H9 (cell line): ENCODE results near the gene ADAM17. TPM values are rescaled to one million over a fixed set of nuclear protein-coding genes. Genes with fewer than 3 reads are reported as not detected.

Experiments
- DNase-seq: peaks from one replicate; pipeline ENCODE4 v3.0.0-alpha.2; 2017
- H2AFZ ChIP-seq: one replicate; pipeline ENCODE4 v1.6.1; 2013; ENCODE audit warnings: mild to moderate bottlenecking, low read length, control low read depth, moderate library complexity
- H2AK5ac ChIP-seq: 2 replicates; pipeline ENCODE4 v1.6.1; 2013; ENCODE audit warnings: low read length, control low read depth, mixed read lengths; ENCODE audit not compliant: insufficient read length
- H2BK120ac ChIP-seq: one replicate; pipeline ENCODE4 v1.6.1; 2013; ENCODE audit warnings: low read depth, mild to moderate bottlenecking, low read length, control low read depth, inconsistent platforms; ENCODE audit not compliant: poor library complexity, severe bottlenecking
- H2BK12ac ChIP-seq: 2 replicates; pipeline ENCODE4 v1.6.1; 2013; ENCODE audit warnings: low read length, control low read depth, mixed read lengths, low read depth; ENCODE audit not compliant: insufficient read length
- H2BK15ac ChIP-seq: 2 replicates; pipeline ENCODE4 v1.6.1; 2013; ENCODE audit warnings: low read depth, low read length, control low read depth
- H2BK20ac ChIP-seq: one replicate; pipeline ENCODE4 v1.6.1; 2013; ENCODE audit warnings: low read depth, mild to moderate bottlenecking, low read length, control low read depth, inconsistent platforms; ENCODE audit not compliant: poor library complexity, severe bottlenecking
- H2BK5ac ChIP-seq: 2 replicates; pipeline ENCODE4 v1.6.1; 2013; ENCODE audit warnings: low read length, control low read depth, mixed read lengths; ENCODE audit not compliant: insufficient read length
- H3K14ac ChIP-seq: 2 replicates; pipeline ENCODE4 v1.6.1; 2013; ENCODE audit warnings: low read length, control low read depth; ENCODE audit not compliant: insufficient read depth
- H3K18ac ChIP-seq: 2 replicates; pipeline ENCODE4 v1.6.1; 2013; ENCODE audit warnings: low read depth, mild to moderate bottlenecking, mixed read lengths, low read length, control low read depth; ENCODE audit not compliant: insufficient read length
- H3K23ac ChIP-seq: 2 replicates; pipeline ENCODE4 v1.6.1; 2013; ENCODE audit warnings: low read length, control low read depth, mixed read lengths, low read depth; ENCODE audit not compliant: insufficient read length
- H3K23me2 ChIP-seq: 2 replicates; pipeline ENCODE4 v1.6.1; 2013; ENCODE audit warnings: low read depth, mild to moderate bottlenecking, mixed read lengths, low read length, control low read depth; ENCODE audit not compliant: insufficient read length, poor library complexity, severe bottlenecking
- H3K27ac ChIP-seq: 2 replicates; pipeline ENCODE4 v1.5.1; 2013; ENCODE audit warnings: low read length, control low read depth, mixed read lengths, low read depth; ENCODE audit not compliant: insufficient read length
- H3K27me3 ChIP-seq: 2 replicates; pipeline ENCODE4 v1.6.1; 2013; ENCODE audit warnings: low read length, control low read depth, inconsistent platforms; ENCODE audit not compliant: insufficient read depth
- H3K4ac ChIP-seq: 2 replicates; pipeline ENCODE4 v1.6.1; 2013; ENCODE audit warnings: low read depth, mild to moderate bottlenecking, control low read depth, inconsistent platforms, low read length, moderate library complexity
- H3K4me1 ChIP-seq: 2 replicates; pipeline ENCODE4 v1.6.1; 2013; ENCODE audit warnings: low read length, control low read depth, inconsistent platforms; ENCODE audit not compliant: insufficient read depth
- H3K4me2 ChIP-seq: 2 replicates; pipeline ENCODE4 v1.6.1; 2013; ENCODE audit warnings: low read length, control low read depth, mixed read lengths; ENCODE audit not compliant: insufficient read length, insufficient read depth
- H3K56ac ChIP-seq: 2 replicates; pipeline ENCODE4 v1.6.1; 2013; ENCODE audit warnings: low read depth, mild to moderate bottlenecking, mixed read lengths, low read length, control low read depth; ENCODE audit not compliant: insufficient read length
- H3K79me1 ChIP-seq: 2 replicates; pipeline ENCODE4 v1.6.1; 2013; ENCODE audit warnings: low read depth, mild to moderate bottlenecking, moderate library complexity, low read length, control low read depth, inconsistent platforms; ENCODE audit not compliant: insufficient read depth, poor library complexity, severe bottlenecking
- H3K79me2 ChIP-seq: 2 replicates; pipeline ENCODE4 v1.6.1; 2013; ENCODE audit warnings: low read length, control low read depth, inconsistent platforms; ENCODE audit not compliant: insufficient read depth
- H3K9ac ChIP-seq: 2 replicates; pipeline ENCODE4 v1.6.1; 2013; ENCODE audit warnings: low read length, control low read depth, mixed read lengths; ENCODE audit not compliant: insufficient read length; ENCODE audit errors: extremely low read depth
- H3K9me3 ChIP-seq: one replicate; pipeline ENCODE4 v1.6.1; 2013; ENCODE audit warnings: low read depth, low read length, inconsistent platforms; ENCODE audit not compliant: control insufficient read depth
- H3T11ph ChIP-seq: one replicate; pipeline ENCODE4 v1.6.1; 2013; ENCODE audit warnings: mild to moderate bottlenecking, low read length, control low read depth, inconsistent platforms
- H4K20me1 ChIP-seq: one replicate; pipeline ENCODE4 v1.6.1; 2013; ENCODE audit not compliant: control insufficient read depth, insufficient read length, insufficient read depth
- H4K5ac ChIP-seq: 2 replicates; pipeline ENCODE4 v1.6.1; 2013; ENCODE audit warnings: low read depth, mild to moderate bottlenecking, mixed read lengths, low read length, control low read depth; ENCODE audit not compliant: insufficient read length
- H4K8ac ChIP-seq: replicated peaks from 2 replicates; pipeline ENCODE4 v1.6.1; 2013; ENCODE audit warnings: low read length, control low read depth, mixed read lengths, low read depth; ENCODE audit not compliant: insufficient read length
- H4K91ac ChIP-seq: 2 replicates; pipeline ENCODE4 v1.6.1; 2013; ENCODE audit warnings: low read depth, mild to moderate bottlenecking, moderate library complexity, mixed read lengths, low read length, control low read depth; ENCODE audit not compliant: insufficient read length
- H3K27ac Mint-ChIP-seq, 3 experiments: 2 replicates in 2 of 3; 3 replicates in 1 of 3; pipeline ENCODE4 v1.8.0; 2020 to 2021; ENCODE audit warnings: mixed read lengths in 3 of 3, mild to moderate bottlenecking in 1 of 3, moderate library complexity in 1 of 3
- H3K27me3 Mint-ChIP-seq: 2 replicates; pipeline ENCODE4 v1.8.0; 2021; ENCODE audit warnings: low read depth, mild to moderate bottlenecking, moderate library complexity, mixed read lengths
- H3K36me3 Mint-ChIP-seq, 3 experiments: 2 replicates in 2 of 3; 3 replicates in 1 of 3; pipeline ENCODE4 v1.8.0; 2020 to 2021; ENCODE audit warnings: low read depth in 3 of 3, mixed read lengths in 3 of 3; ENCODE audit not compliant: insufficient read depth in 1 of 3
- H3K4me1 Mint-ChIP-seq, 2 experiments: 2 replicates each; pipeline ENCODE4 v1.8.0; 2020; ENCODE audit warnings: mixed read lengths in 2 of 2
- H3K4me3 Mint-ChIP-seq, 2 experiments: 2 replicates in 1 of 2; 3 replicates in 1 of 2; pipeline ENCODE4 v1.8.0; 2020 to 2021; ENCODE audit warnings: mild to moderate bottlenecking in 2 of 2, mixed read lengths in 2 of 2, moderate library complexity in 1 of 2
- H3K9me3 Mint-ChIP-seq, 2 experiments: 2 replicates in 1 of 2; 3 replicates in 1 of 2; pipeline ENCODE4 v1.8.0; 2020; ENCODE audit warnings: mild to moderate bottlenecking in 2 of 2, mixed read lengths in 2 of 2, moderate library complexity in 1 of 2
- CTCF ChIP-seq: fragments of 200-600 bp; sonication (generic); conservative IDR thresholded peaks from 3 replicates; pipeline ENCODE4 v1.8.0; 2021; ENCODE audit warnings: antibody characterized with exemption, mild to moderate bottlenecking
- WGBS: extraction: QIAGEN DNeasy Blood & Tissue Kit; methylation state at CpG from one replicate; pipeline ENCODE4 v1.1.7; 2013; ENCODE audit warnings: missing lambda C conversion rate, low lambda C conversion rate, mixed read lengths; ENCODE audit not compliant: insufficient read length; ENCODE audit errors: extremely low coverage; 5-methylcytosine and 5-hydroxymethylcytosine counted together
- total RNA-seq: library from RNA; stranded (reverse); gene quantifications from 2 replicates; pipeline ENCODE4 v1.2.1, GENCODE V29; 2021

The ADAM17 gene
- total RNA-seq, 1 experiment from 2014 or later, result 26.3 TPM

- Mint-ChIP-seq H3K9me3 (no peaks in the 10 kb centered on the region), H3K36me3 (peaks cover 12 to 52% (median 46%) of the 10 kb centered on the region in 3 experiments; a peak in 6 of 7 replicates), H3K27ac (no peak overlapping the region), H3K4me1 (peaks cover 0 to 3% of the 10 kb centered on the region in 2 experiments; a peak in 1 of 4 replicates), H3K27me3 (no peaks in the 10 kb centered on the region), H3K4me3 (no peak overlapping the region)
- H3K79me1 ChIP-seq, result no peaks in the 10 kb centered on the region
- no peak overlapping the region for H3K56ac ChIP-seq
- no peak overlapping the region for H4K91ac ChIP-seq
- no peak overlapping the region for H3K4ac ChIP-seq
- no peaks in the 10 kb centered on the region for H3K9me3 ChIP-seq
- no peak overlapping the region for H3K9ac ChIP-seq
- H2BK15ac ChIP-seq, result no peak overlapping the region
- DNase-seq, result no peak
- no peak overlapping the region for H2AK5ac ChIP-seq
- no peak overlapping the region for H2BK20ac ChIP-seq
- H4K20me1 ChIP-seq, result no peaks in the 10 kb centered on the region
- TF ChIP-seq CTCF, result no peak
- no peak overlapping the region for H3K23ac ChIP-seq
- H3K27me3 ChIP-seq, result no peaks in the 10 kb centered on the region
- no peak overlapping the region for H3K18ac ChIP-seq
- no peak overlapping the region for H4K8ac ChIP-seq
- H2BK120ac ChIP-seq, result no peak overlapping the region
- no peak overlapping the region for H3T11ph ChIP-seq
- no peaks in the 10 kb centered on the region for H3K23me2 ChIP-seq
- no peak overlapping the region for H3K14ac ChIP-seq
- WGBS, result no CpG with 5 or more reads among the region's 10 CpGs
- H2AFZ ChIP-seq, result no peak overlapping the region
- no peak overlapping the region for H3K27ac ChIP-seq
- H3K4me2 ChIP-seq, result no peak overlapping the region
- H4K5ac ChIP-seq, result no peak overlapping the region
- no peaks in the 10 kb centered on the region for H3K79me2 ChIP-seq
- H2BK5ac ChIP-seq, result no peak overlapping the region
- no peaks in the 10 kb centered on the region for H3K4me1 ChIP-seq
- no peak overlapping the region for H2BK12ac ChIP-seq
Observed at GRCh38 chr2:9467687-9468086, 87.9 kb downstream of the ADAM17 start.
